Stimulated activated CD4-positive, alpha-beta T cell treated with anti-CD3 and anti-CD28 coated beads, Interleukin-2, amount 100 ng/mL, for 48 hours (primary cell): ENCODE data around the gene MYCBP2.
"Not testable (repeated sequence)": the region's sequence is repeated elsewhere in the genome, so short reads cannot be mapped to it uniquely, and the experiment has no call there.

ENCODE experiments used
- DNase-seq, 2 donors: peaks; one replicate each; pipeline ENCODE4 v3.0.0-alpha.2; 2020

MYCBP2 gene

DNA sequence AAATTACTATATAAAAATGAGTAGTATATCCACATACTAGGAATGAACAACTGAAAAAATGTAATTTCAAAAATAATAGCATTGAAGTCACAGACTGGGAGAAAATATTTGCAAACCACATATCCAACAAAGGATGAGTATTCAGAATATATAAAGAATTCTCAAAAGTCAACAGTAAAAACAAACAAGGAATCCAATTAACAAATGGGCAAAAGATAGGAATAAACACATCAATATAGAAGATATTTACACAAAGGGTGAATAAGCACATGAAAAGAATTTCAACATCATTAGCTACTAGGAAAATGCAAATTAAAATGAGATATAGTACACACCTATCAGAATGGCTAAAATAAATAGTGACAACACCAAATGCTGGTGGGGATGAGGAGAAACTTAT lies 37.0 kb downstream of the MYCBP2 start:
- DNase-seq, result no peak

DNA sequence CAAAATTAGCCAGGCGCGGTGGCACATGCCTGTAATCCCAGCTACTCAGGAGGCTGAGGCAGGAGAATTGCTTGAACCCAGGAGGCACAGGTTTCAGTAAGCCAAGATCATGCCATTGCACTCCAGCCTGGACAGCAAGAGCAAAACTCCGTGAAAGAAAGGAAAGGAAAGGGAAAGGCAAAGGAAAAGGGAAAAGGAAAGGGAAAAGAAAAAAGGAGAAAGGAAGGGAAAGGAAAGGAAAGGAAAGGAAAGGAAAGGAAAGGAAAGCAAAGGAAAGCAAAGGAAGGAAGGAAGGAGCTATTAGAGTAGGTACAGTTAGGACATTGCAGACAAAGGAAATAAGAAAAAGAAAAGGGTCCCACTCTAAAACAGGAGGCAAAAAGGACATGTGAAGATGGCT lies 41.3 kb downstream of the MYCBP2 start:
- DNase-seq, result not testable (repeated sequence)

DNA sequence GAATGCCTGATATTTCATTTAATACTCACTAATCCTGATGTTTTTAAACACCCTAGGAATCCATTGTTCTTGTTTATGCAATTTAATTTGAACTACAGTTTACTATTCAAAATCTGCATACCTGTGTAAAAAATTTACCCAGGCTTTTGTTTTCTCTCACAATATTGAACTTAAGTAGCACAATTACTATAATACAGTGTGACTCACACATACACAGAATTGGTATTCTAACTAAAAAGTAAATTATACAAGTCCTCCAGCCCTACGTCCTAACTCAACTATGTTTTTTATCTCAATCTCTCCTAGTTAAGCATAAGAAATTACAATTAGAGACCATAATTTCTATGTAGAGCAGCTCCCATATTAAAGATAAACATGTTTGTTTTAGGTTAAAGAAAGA lies 41.8 kb downstream of the MYCBP2 start:
- DNase-seq, result no peak

DNA sequence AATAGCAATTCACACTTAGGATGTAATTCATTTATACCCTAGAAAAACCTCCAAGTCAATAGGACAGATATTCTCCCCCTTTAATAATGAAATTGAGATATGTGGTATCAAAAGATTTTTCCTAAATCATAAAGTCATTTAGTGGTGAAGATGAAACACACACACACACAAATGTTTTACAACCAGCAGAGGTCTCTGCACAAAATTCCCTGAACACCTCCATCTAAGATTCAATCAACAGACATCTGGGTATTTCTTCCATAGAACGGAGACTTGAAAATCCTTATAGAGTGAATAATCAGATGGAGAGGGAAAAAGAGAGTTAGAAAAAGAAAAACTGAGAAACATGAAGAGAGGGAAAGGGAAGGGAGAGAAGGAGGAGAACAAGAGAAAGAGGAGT lies 52.8 kb downstream of the MYCBP2 start:
- DNase-seq, result no peak

DNA sequence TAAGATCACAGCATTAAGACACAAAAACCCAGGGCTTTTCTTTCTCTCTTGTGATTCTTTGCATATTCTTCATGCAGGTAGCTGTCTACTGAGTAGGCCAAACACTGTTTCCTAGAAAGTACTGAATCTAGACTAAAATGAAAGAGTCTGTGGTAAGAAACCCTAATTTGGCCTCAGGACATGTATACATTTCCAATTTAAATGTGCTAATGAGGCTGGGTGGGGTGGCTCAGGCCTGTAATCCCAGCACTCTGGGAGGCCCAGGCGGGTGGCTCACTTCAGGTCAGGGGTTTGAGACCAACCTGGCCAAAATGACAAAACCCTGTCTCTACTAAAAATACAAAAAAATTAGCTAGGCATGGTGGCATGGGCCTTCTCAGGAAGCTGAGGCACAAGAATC lies 57.8 kb downstream of the MYCBP2 start:
- no peak for DNase-seq

DNA sequence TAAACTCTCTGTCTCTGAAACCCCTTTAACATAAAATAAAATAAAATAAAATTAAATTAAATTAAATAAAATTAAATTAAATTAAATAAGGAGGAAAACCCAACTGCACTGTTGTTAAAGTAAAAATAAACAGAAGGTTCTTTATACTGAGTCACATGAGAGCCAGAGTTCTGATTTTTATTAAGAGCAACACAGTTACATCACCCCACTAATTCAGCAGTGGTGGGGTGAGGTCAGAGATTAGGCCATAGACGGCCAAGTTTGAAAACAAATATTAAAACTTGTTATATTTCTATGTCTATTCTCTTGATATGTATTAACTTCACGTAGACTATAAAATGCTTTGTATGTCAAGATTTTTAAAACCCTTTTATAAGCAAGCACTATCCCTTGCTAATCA lies 59.5 kb downstream of the MYCBP2 start:
- no peak for DNase-seq

DNA sequence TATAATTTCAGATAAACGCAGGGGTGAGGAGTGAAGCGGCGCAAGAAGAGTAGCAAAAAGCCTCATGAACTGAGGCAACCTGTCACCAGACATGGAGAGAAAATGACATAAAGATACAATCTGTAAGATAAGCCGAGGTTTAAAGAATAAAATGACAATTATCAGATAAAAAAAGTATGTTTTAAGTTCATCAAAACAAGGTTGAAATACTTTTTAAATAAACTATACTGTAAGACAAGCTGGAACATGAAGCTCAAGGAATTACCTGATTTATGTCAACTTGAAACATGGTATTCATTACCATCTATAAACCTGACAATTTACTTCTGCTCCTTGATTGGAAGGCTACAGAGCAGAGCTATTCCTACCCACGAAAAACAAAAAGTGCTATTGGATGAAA lies 61.6 kb downstream of the MYCBP2 start:
- no peak for DNase-seq

DNA sequence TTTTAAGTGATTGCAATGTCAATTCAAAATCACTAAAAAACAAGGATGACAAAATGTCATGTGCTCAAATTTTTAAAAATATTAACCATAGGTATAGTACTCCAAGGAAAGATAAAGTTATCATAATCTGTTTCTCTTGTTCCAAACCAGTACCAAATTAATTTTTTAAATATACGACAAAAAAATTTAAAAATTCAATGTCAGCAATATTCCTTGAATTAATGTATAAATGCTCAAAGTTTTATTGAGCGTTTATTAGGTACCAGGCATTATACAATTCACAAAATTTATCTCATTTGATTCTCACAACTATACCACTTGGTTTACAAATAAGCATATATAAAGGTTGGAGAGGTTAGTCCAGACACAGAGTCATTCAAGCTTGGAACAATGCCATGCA lies 64.7 kb downstream of the MYCBP2 start:
- no peak for DNase-seq

DNA sequence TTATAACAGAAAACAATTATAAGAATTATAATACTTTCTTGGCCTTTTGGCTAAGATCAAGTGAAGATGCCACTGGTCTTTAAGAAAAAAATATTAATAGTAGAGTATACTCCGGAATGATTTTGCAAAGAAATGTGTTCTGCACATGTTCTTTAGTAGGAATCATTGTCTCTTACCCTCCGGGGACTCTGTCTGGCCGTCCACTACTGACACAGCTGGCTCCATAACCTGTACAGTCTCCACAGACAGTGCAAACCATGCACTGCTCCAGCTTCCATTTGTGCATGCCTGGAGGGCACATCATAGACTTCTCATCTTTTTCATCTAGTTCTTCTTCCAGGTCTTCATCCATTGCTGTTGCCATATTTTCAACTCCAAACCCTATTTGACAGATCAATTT lies 75.9 kb downstream of the MYCBP2 start:
- no peak for DNase-seq

DNA sequence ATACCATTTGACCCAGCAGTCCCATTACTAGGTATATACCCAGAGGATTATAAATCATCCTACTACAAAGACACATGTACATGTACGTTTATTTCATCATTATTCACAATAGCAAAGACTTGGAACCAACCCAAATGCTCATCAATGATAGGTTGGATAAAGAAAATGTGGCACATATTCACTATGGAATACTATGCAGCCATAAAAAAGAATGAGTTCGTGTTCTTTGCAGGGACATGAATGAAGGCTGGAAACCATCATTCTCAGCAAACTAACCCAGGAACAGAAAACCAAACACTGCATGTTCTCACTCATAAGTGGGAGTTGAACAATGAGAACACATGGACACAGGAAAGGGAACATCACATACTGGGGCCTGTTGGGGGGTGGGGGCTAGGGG lies 81.7 kb downstream of the MYCBP2 start:
- not testable (repeated sequence) for DNase-seq

DNA sequence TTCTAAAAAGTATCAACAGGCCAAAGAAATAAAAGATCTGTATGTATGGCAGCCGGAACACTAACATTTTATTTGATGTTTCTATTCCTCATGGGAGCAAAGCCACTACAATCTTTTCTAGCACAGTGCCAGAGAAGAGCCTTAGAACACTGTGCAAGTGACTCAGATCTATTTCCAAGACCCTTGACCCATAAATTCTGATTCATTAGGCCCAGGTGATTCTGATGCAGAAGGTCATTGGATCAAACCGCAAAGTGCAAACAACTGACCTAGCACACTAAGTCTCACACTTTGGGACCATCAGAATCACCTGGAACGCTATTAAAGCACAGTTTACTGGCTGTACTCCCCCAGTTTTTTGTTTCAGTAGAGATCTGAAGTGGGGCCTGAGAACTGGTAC lies 87.6 kb downstream of the MYCBP2 start:
- no peak for DNase-seq

DNA sequence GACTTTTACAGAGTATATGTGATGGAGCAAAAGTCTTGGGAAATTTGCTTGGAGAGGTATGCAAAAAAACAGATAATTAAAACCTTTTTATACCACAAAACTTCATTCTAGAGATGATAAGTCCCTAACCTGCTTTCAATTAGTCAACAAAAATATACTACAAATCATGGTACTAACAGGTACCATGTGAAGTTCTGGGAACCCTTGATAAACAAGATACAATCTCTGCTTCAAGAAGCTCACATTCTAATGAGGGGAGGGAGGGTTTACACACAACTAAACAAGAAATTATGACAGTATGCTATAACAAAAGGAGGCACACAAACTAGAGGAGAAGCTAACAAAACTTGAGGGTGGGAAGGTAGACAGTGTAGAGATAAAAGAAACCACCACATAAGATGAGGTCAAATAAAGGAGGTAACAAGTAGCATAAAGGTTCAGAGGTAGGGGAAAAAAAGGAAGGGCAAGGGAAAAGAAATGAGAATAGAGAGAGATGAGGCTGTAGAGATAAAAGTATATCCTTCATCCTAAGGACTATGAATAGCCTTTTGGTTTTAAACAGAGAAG lies 91.4 kb downstream of the MYCBP2 start:
- no peak for DNase-seq

DNA sequence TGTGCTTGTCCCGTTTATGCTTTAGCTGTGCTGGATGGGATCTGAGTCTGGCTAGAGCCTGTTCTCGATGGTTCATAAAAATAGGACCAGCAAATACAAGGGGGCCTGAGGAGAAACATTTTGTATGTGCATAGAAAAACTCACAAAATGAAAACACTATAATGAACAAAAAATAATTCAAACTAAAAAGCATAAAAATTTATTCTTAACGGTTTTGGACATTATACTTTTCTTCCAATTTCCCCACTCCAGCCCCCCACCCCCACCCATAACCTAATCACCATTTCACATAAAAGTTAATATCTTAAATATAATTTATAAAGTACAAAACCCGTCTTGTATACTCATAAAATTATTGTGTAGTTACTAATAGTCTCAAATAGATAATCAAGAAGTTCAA lies 93.7 kb downstream of the MYCBP2 start:
- DNase-seq, result no peak

DNA sequence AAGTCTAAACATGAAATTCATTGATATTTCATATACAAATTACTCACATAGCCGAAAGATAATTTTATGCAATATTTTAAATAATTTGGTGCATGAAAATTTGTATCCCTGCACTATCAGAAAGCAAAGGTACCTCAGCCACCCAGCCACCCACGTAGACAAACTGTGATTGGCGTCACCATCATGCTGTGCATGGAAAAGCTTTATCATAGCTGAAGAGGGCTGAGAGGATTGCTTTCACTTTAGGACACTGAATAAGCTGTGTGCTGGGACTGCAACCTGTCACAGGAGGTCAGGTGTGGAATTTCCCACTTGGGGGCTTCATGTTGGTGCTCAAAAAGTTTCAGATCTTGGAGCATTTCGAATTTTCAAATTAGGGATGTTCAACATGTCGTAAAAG lies 96.3 kb downstream of the MYCBP2 start:
- DNase-seq, result no peak

DNA sequence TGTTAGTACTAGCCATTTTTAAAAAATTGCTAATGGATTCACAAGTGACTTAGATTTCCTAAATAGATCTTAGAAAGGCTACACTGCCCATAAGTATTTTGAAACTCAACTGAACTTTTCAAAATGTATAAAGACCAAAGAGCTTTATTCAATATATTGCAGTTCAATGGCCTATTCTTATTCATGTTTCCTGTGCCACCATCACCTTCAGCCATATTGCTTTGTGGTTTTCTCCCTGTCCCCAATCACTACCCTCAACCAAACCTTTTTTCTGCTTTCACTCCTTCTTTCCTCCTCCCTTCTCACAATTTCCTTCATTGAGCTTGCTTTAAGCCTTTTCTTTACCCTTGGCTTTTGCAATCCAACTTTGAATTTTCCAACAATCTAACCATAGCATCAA lies 100.9 kb downstream of the MYCBP2 start:
- no peak for DNase-seq

DNA sequence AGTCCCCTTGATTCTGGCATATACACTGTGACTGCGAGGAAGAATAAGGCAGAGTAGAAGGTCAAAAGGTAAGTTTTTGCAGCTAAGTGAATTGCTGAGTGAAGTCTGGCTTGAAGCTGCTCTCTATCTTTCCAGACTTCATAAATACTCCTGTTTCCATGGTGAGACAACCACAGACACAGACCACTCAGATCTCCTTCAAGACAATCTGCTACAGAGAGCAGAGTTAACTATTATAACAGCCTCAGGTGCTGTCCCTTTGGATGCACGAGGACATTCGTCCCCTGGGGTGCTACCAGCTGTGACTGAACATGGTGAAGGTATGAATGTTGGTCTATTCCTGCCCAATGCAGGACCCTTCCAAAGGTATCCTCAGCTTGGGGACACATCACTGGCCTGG lies 104.0 kb downstream of the MYCBP2 start:
- DNase-seq, result no peak

DNA sequence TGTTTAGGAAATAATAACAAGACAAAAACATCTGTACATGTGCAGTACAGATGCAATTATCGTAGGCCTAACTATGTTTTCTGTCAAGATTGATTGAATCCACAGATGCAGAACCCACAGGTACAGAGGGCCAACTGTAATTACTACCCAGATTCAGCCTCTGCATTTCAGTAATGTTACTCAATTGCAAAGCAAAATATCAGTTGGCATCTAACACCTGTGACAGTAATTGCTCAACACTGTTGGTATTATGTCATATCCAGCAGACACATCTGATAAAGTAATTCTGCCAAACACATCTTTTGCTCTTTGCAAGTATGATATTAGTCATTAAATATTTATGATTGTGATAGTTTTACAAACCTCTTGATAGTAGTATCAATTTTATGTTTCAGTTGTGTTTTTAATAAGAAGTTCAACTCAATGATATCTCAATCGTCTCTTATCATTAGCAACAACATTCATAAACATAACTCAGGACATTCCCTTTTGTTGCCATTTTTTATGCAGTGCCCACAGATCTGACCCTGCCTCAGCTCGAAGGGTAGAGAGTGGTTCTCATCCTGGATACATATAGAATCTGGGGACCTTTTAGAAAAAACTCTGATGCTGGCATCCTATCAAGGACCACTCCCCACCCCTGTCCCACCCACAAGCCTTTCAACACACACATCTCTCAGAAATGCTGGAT lies 104.7 kb downstream of the MYCBP2 start:
- DNase-seq, result no peak

DNA sequence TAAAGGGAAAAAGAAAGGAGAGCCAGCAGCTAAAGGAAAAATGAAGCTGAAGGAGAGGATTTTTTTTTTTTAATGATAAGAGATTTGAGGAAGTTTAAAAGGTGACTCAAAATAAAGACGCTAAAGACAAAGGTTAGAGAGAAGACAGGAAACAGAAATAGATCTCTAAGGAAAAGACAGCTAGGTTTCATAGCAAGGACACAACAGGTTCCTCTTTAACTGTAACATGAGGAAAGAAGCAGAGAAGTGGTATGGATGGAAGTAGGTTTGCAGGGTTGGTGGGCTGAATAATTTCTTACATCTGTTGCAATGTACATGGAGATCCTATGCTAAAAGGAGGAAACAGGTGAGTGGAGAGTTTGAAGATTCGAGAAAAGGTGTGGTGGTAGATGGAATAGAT lies 107.5 kb downstream of the MYCBP2 start:
- no peak for DNase-seq

DNA sequence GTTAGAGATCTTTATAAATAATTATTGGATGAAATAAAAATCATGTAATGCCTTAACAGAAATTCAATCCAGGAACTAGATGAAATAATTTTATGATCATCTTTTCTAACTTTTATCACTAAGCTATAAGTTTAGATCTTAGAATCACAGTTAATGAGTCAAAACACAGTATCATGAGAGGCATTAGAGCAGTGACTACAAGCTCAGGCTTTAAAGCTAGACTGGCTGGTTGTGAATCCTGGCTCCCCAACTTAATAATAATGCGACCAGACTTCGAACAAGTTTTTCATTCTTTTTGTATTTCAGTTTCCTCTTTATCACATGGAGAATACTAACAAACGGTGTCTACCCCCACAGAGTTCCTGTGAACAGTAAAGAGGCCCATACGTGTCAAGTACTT lies 108.6 kb downstream of the MYCBP2 start:
- no peak for DNase-seq

DNA sequence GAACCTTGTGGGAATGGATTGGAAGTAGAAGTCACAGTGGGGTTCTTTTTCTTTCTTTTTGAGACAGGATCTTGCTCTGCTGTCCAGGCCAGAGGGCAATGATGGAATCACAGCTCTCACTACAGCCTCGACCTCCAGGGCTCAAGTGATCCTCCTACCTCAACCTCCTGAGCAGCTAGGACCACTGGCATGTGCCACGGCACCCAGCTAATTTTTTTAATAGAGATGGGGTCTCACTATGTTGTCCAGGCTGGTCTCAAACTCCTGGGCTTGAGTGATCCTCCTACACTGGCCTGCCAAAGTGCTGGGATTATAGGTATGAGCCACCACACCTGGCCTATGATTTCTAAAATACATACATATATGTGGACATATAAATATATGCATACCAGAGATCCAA lies 111.4 kb downstream of the MYCBP2 start:
- no peak for DNase-seq

DNA sequence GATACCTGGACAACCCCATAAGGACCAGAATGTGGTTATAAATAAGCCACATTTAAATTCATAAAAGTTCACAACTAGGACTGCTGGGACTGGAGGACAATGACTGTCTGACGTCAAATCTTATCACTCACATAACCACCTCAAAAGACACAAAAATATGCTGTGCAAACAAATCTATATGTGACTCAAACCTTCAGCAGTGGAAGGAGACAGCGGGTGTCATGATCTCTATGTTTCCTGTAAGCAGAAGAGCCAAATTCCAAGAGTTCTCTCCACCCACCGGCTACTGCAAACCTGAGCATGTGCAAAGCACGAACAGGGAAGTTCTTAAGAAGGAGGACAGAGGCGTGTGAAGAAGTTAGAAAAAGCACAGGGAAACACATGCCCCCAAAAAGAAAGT lies 113.2 kb downstream of the MYCBP2 start:
- DNase-seq, result no peak

DNA sequence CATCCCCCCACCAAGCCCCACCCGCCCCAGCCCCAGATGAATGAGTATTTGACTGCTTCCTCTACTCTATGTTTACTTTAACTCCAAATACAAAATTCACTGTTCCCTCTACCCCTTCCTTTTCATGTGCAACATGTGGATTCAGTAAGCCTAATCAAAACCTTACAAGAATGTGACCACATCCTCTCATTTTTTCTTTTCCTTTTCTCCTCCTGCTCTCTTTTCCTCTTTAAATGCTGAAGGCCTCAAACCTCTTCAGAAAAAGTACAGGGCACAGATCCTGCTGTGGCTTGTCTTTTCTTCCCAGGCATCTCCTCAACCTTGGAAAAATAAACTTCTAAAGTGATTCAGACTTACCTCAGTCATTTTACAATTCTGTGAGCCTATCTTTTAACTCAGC lies 119.0 kb downstream of the MYCBP2 start:
- no peak for DNase-seq

DNA sequence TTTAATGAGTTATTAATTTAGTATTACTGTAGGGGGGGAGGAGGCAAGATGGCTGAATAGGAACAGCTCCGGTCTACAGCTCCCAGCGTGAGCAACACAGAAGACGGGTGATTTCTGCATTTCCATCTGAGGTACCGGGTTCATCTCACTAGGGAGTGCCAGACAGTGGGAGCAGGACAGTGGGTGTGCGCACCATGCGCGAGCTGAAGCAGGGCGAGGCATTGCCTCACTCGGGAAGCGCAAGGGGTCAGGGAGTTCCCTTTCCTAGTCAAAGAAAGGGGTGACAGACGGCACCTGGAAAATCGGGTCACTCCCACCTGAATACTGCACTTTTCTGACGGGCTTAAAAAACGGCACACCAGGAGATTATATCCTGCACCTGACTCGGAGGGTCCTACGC lies 127.9 kb downstream of the MYCBP2 start:
- DNase-seq, result not testable (repeated sequence)

DNA sequence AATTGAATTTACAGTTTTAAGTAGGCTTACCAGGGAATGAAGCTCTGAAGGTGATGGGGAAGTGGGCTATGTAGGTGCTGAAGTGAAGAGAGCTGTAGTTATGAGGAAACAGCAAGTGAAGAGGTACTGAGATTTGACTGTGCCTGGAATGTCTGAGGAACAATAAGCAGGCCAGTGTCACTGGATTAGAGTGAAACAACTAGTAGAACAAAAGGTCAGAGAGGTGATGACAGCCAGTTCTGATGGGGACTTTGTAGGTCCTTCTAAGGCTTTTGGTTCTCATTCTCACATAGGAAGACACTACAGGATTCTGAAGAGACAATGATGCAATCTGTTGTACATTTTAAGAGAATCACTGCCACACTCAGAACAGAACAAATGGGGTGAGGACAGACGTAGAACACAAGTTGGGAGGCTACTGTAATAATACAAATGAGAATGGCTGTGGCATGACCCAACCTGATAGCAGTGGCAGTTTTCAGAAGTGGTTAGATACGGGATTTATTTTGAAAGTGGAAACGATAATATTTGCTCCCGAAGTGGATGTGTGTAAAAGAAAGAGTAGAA lies 130.8 kb downstream of the MYCBP2 start:
- no peak for DNase-seq

DNA sequence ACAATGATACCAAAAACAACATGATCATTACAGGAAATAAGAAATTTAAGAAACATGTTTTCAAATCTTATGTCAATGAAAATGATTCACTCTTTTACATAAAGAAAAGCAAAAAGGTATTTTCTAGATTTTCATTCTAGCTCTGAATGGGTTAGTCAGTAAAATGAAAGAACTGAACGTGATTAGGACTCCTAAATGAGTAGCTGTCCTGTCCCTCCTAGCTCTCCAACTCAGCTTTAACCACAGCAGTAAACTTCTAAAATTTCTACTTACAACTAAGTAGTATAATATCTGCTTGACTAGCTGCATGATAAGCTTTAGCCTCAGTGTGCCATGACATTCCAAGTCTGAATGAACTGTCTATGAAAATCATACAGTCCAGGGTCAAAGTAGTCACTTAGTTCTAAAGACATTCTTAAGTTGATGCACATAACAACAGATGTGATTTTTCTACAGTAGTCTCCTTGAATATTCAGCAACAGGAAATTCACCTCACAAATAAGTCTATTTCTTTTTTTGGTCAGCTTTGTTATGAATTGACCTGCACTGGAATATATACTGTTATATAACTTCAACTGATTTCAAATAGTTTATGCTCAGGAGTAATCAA lies 136.4 kb downstream of the MYCBP2 start:
- no peak for DNase-seq
